Fibroblast of villous mesenchyme (primary cell): ENCODE data around the gene AGA. TPM values are rescaled to one million over a fixed set of nuclear protein-coding genes. Genes with fewer than 3 reads are reported as not detected.

Experiments
- DNase-seq: peaks from one replicate; pipeline ENCODE4 v3.0.0-alpha.2; 2010; ENCODE audit warnings: low read depth
- H3K4me3 ChIP-seq: 2 replicates; pipeline ENCODE4 v1.5.1; 2011; ENCODE audit warnings: low read depth, mild to moderate bottlenecking, low read length
- total RNA-seq: library from RNA; depleted of rRNA; stranded (reverse); fragments of >200 nt; gene quantifications from 2 replicates; pipeline ENCODE4 v1.2.3, GENCODE V29; 2012
- TF ChIP-seq, protein P1 (sequence below): IDR thresholded peaks from 2 replicates; pipeline ENCODE4 v1.5.1; 2012; ENCODE audit warnings: low read depth, mild to moderate bottlenecking, low read length; ENCODE audit not compliant: insufficient read depth

AGA gene
- total RNA-seq, 1 donor, result 26.3 TPM

DNA sequence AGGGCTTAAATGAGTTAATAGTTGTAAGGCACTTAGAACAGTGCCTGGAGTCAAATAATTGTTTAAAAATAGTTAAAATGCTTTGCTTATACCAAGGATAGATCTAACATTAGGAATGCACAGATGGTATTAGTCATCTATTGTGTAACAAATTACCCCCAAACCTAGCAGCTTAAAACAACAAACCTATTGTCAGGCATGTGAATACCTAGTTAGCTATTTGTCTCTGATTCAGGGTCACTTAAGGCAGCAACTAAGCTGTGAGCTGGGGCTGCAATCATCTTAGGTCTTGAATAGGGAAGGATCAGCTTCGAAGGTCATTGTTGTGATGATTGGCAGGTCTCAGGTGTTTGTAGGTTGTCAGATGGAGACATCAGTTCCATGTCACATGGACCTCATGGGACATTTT, 42.4 kb upstream of the AGA start:
- TF ChIP-seq, protein P1, sequence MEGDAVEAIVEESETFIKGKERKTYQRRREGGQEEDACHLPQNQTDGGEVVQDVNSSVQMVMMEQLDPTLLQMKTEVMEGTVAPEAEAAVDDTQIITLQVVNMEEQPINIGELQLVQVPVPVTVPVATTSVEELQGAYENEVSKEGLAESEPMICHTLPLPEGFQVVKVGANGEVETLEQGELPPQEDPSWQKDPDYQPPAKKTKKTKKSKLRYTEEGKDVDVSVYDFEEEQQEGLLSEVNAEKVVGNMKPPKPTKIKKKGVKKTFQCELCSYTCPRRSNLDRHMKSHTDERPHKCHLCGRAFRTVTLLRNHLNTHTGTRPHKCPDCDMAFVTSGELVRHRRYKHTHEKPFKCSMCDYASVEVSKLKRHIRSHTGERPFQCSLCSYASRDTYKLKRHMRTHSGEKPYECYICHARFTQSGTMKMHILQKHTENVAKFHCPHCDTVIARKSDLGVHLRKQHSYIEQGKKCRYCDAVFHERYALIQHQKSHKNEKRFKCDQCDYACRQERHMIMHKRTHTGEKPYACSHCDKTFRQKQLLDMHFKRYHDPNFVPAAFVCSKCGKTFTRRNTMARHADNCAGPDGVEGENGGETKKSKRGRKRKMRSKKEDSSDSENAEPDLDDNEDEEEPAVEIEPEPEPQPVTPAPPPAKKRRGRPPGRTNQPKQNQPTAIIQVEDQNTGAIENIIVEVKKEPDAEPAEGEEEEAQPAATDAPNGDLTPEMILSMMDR, result no peak
- DNase-seq, result peak; percentile 74
- no peak overlapping the region for H3K4me3 ChIP-seq

DNA sequence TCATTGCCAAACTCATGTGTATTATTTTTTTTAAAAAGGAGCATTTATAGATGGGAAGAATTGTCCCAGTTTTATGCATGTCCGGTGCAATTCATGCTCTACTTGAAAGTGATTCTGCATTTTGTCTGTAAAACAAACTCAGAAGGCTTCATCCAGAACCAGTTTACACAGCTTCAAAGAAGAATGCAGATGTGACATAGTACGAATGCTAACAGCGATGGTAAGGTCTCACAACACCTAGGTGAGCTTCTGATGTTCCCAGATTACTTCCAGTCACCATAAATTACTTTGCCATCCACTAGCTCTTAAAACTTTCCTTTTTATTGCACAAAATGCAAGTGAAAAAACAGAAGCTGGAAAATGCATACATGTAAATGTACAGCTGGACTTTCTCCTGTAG, 41.5 kb upstream of the AGA start:
- TF ChIP-seq, protein P1, result no peak
- no peak for DNase-seq
- no peak overlapping the region for H3K4me3 ChIP-seq

DNA sequence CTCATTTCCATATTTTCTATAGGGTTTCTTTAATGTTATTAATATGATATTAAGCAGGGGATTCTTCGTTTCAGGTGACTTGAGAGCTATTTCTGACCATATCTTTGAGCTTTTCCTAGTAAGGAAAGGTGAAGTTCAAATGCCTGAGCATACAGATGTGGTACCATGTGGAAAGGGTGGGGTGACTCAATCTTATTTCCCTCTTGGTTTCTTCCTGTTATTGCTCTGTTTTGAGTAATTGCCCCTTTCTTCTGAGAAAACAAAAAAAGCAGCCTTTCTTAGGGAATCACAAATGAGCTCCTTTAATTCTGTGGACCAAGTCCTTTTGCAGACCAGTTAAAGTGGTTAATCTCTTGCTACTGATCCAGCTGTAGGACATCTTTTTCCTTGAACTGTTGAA, 41.0 kb upstream of the AGA start:
- DNase-seq, result no peak
- TF ChIP-seq, protein P1, result no peak
- H3K4me3 ChIP-seq, result no peak overlapping the region

DNA sequence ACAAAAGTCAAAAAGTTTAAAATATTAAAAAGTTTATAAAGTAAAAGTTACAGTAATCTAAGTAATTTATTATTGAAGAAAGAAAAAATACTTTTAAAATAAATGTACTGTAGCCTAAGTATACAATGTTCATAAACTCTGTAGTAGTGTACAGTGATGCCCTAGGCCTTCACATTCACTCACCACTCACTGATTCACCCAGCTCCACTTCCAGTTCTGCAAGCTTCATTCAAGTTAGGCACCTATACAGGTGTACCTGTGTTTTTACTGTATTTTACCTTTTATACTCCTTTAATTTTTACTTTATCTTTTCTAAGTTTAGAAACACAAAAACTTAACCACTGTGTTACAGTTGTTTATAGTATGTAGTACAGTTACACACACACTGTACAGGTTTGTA, 40.1 kb upstream of the AGA start:
- TF ChIP-seq, protein P1, result no peak
- H3K4me3 ChIP-seq, result no peak overlapping the region
- DNase-seq, result no peak

DNA sequence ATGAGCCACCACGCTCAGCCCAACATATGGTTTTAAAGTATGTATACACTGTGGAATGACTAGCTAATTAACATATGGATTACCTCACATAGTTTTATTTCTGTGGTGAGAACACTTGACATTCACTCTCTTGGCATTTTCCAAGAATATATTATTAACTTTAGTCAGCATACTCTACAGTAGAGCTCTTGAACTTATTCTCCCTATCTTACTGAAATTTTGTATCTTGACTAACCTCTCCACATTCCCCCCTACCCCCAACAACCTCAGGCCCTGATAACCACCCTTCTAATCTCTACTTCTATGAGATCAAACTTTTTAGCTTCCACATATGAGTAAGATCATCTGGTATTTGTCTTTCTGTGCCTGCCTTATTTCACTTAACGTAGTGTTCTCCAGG, 38.6 kb upstream of the AGA start:
- H3K4me3 ChIP-seq, result no peak overlapping the region
- DNase-seq, result peak; percentile 86
- TF ChIP-seq, protein P1, result no peak

DNA sequence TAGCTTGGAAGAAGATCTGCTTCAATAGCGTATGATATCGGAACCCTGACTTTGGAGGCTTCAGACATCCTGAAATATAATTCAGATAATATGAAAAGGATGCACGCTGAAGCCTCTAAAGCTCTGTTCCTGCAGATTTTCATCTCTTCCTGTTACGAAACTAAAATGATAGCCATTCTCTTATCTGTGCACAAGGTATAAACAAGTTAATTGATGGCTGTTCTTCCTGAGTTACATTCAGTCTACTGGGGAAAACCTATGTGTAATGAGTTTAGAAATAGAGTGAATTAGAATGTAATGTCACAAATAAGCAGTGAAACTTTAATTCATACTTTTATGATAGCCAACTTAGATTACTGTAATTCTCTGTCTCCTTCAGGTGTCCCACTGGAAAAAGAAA, 36.8 kb upstream of the AGA start:
- H3K4me3 ChIP-seq, result no peak overlapping the region
- TF ChIP-seq, protein P1, result no peak
- DNase-seq, result peak; percentile 39

DNA sequence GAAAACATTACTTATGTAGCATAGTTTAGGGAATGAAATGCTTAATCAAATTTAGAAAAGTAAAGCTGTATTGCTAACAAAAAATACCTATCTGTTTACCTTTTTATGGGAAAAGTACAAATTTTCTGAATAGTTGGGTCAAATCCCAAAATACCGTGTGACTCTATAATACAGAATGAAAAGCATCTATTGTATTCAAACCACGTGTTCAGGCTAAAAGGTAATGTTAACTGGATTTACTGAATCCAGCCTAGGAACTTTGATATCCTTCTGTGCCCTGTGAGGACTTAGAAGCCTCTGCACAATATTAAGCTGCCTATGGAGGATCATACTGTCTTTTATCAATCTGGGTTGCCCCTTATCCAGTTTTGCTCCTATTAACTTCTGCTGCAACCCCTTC, 36.3 kb upstream of the AGA start:
- DNase-seq, result no peak
- TF ChIP-seq, protein P1, result no peak
- H3K4me3 ChIP-seq, result no peak overlapping the region
